Mucosa of descending colon (tissue), 3 donors: ENCODE data around the gene ACAD9. TPM values are rescaled to one million over a fixed set of nuclear protein-coding genes. Genes with fewer than 3 reads are reported as not detected.

Source experiments
- ATAC-seq: fragments of 200-7000 bp; cut with Tn5 transposase; one replicate; pipeline ENCODE4 v1.9.1; 2020; ENCODE audit warnings: mild to moderate bottlenecking, moderate library complexity
- DNase-seq, 3 donors: peaks; one replicate each; pipeline ENCODE4 v3.0.0-alpha.2; 2020
- H3K36me3 ChIP-seq: fragments of 200-600 bp; one replicate; pipeline ENCODE4 v1.8.0; 2021; ENCODE audit warnings: low read depth, mild to moderate bottlenecking
- H3K4me1 ChIP-seq: fragments of 200-600 bp; one replicate; pipeline ENCODE4 v1.8.0; 2021; ENCODE audit warnings: low read depth, mild to moderate bottlenecking
- H3K4me3 ChIP-seq: fragments of 200-600 bp; one replicate; pipeline ENCODE4 v1.8.0; 2021; ENCODE audit warnings: mild to moderate bottlenecking
- H3K9me3 ChIP-seq: fragments of 200-600 bp; one replicate; pipeline ENCODE4 v1.8.0; 2021; ENCODE audit warnings: mild to moderate bottlenecking
- CTCF ChIP-seq: fragments of 200-600 bp; IDR thresholded peaks from one replicate; pipeline ENCODE4 v1.8.0; 2022; ENCODE audit warnings: antibody characterized with exemption, mild to moderate bottlenecking
- intact Hi-C, 2 donors: fragments of 100-400 bp; cut with DNase I in 1 of 2; cut with micrococcal nuclease in 1 of 2; formaldehyde crosslinking; loops; one replicate each; pipeline versions ENCODE4 v1.11.0 to v1.11.1; 2022; cut with DNase I, micrococcal nuclease
- total RNA-seq, 3 donors: library from RNA; stranded (reverse); fragmentation: NEBNext Ultra II Directional in 2 of 3; extraction: Animal tissue kit (Norgen Biotek cat#: 25700) in 2 of 3; gene quantifications; one replicate each; pipeline versions ENCODE4 v1.2.1 to v1.2.4, GENCODE V29; 2021 to 2023
- donor health status: DM: no; HTN: no; CAD: no; lungs with moderate emphysema.
- donor health status: DM: no; HTN: no; CAD: no.
- donor health status: DM: no; HTN: yes; CAD: no.

ACAD9 gene
- total RNA-seq, 3 donors from 2014 or later, result 42.7 to 43.9 (median 43.8) TPM

- no peaks in the 10 kb centered on the region for H3K9me3 ChIP-seq
- intact Hi-C loops, result no loop called here
- peaks cover 5% of the 10 kb centered on the region for H3K4me1 ChIP-seq
- H3K4me3 ChIP-seq, result no peak overlapping the region
- no peak for TF ChIP-seq CTCF
- H3K36me3 ChIP-seq, result no peaks in the 10 kb centered on the region
- ATAC-seq (no peak), DNase-seq (no peak)
Observed at GRCh38 chr3:128844502-128844901, 34.9 kb upstream of the ACAD9 start.

- TF ChIP-seq CTCF, result no peak
- H3K4me3 ChIP-seq, result no peak overlapping the region
- peaks cover 5% of the 10 kb centered on the region for H3K4me1 ChIP-seq
- peak; percentile 25 for ATAC-seq
- DNase-seq, result no peak
- intact Hi-C loops, result no loop called here
- H3K9me3 ChIP-seq, result no peaks in the 10 kb centered on the region
- H3K36me3 ChIP-seq, result no peaks in the 10 kb centered on the region
Observed at GRCh38 chr3:128845119-128845777, 34.2 kb upstream of the ACAD9 start.

- peak; percentile 60 for TF ChIP-seq CTCF
- H3K36me3 ChIP-seq, result no peaks in the 10 kb centered on the region
- peaks cover 5% of the 10 kb centered on the region for H3K4me1 ChIP-seq
- intact Hi-C loops, result no loop called here
- H3K4me3 ChIP-seq, result no peak overlapping the region
- H3K9me3 ChIP-seq, result no peaks in the 10 kb centered on the region
- DNase-seq (peak; percentile 84 to 89 (median 89)), ATAC-seq (peak; percentile 95)
Observed at GRCh38 chr3:128845778-128846485, 33.5 kb upstream of the ACAD9 start.

- Histone ChIP-seq H3K4me3 (no peak overlapping the region), H3K36me3 (no peaks in the 10 kb centered on the region), H3K9me3 (no peaks in the 10 kb centered on the region), H3K4me1 (peaks cover 5% of the 10 kb centered on the region)
- ATAC-seq (peak; percentile 2), DNase-seq (peak in 1 of 3 donors; percentile 34)
- intact Hi-C loops, result no loop called here
- TF ChIP-seq CTCF, result no peak
Observed at GRCh38 chr3:128846486-128846891, 32.9 kb upstream of the ACAD9 start.

- Histone ChIP-seq H3K9me3 (no peaks in the 10 kb centered on the region), H3K36me3 (no peaks in the 10 kb centered on the region), H3K4me1 (peaks cover 5% of the 10 kb centered on the region), H3K4me3 (no peak overlapping the region)
- ATAC-seq, result no peak
- TF ChIP-seq CTCF, result no peak
- DNase-seq, result no peak
- intact Hi-C loops, result no loop called here
Observed at GRCh38 chr3:128847666-128848370, 31.6 kb upstream of the ACAD9 start.
